Neuronal stem cell (in vitro differentiated cells): ENCODE results near the gene ZMYND11.
A peak's percentile ranks its signal among the peaks of the same experiment; 100 is the strongest.

Experiments
- DNase-seq: peaks from one replicate; pipeline ENCODE4 v3.0.0-alpha.2; 2013; ENCODE audit warnings: low spot score
- H2AFZ ChIP-seq: one replicate; pipeline ENCODE4 v1.6.1; 2013; ENCODE audit warnings: mild to moderate bottlenecking, low read length, inconsistent platforms
- H2AK5ac ChIP-seq: 2 replicates; pipeline ENCODE4 v1.6.1; 2013; ENCODE audit warnings: low read depth, mild to moderate bottlenecking, inconsistent platforms, low read length, moderate library complexity, mixed read lengths
- H2BK120ac ChIP-seq: 2 replicates; pipeline ENCODE4 v1.6.1; 2013; ENCODE audit warnings: low read depth, mild to moderate bottlenecking, inconsistent platforms, low read length, moderate library complexity, mixed read lengths
- H2BK12ac ChIP-seq: one replicate; pipeline ENCODE4 v1.6.1; 2013; ENCODE audit warnings: low read length, inconsistent platforms
- H2BK15ac ChIP-seq: 2 replicates; pipeline ENCODE4 v1.6.1; 2013; ENCODE audit warnings: mild to moderate bottlenecking, low read length, inconsistent platforms, mixed read lengths
- H2BK5ac ChIP-seq: one replicate; pipeline ENCODE4 v1.6.1; 2013; ENCODE audit warnings: inconsistent platforms, mild to moderate bottlenecking, low read length, moderate library complexity
- H3K14ac ChIP-seq: one replicate; pipeline ENCODE4 v1.6.1; 2013; ENCODE audit warnings: low read length, inconsistent platforms
- H3K18ac ChIP-seq: 2 replicates; pipeline ENCODE4 v1.6.1; 2013; ENCODE audit warnings: low read length, inconsistent platforms
- H3K23ac ChIP-seq: 2 replicates; pipeline ENCODE4 v1.6.1; 2013; ENCODE audit warnings: low read depth, mild to moderate bottlenecking, mixed read lengths, low read length, inconsistent platforms; ENCODE audit not compliant: poor library complexity
- H3K27ac ChIP-seq: replicated peaks from 3 replicates; pipeline ENCODE4 v1.5.1; 2013; ENCODE audit warnings: low read length, inconsistent platforms
- H3K27me3 ChIP-seq, 3 experiments: 2 replicates each; pipeline ENCODE4 v1.6.1; 2013; ENCODE audit warnings: low read length in 3 of 3, mild to moderate bottlenecking in 2 of 3, inconsistent platforms in 1 of 3, low read depth in 1 of 3, mixed read lengths in 1 of 3, moderate library complexity in 1 of 3; ENCODE audit not compliant: control insufficient read depth in 3 of 3, insufficient read depth in 3 of 3
- H3K36me3 ChIP-seq, 2 donors: replicated peaks in 1 of 2; 2 replicates each; pipeline ENCODE4 v1.6.1; 2013; ENCODE audit warnings: low read length in 2 of 2; ENCODE audit not compliant: control insufficient read depth in 2 of 2, insufficient read depth in 2 of 2
- H3K4ac ChIP-seq: 2 replicates; pipeline ENCODE4 v1.6.1; 2013; ENCODE audit warnings: inconsistent platforms, mild to moderate bottlenecking, low read length, moderate library complexity
- H3K4me1 ChIP-seq, 2 donors: 1 replicate in 1 of 2; 2 replicates in 1 of 2; pipeline ENCODE4 v1.6.1; 2013; ENCODE audit warnings: low read length in 2 of 2, low read depth in 1 of 2; ENCODE audit not compliant: control insufficient read depth in 2 of 2, insufficient read depth in 1 of 2
- H3K4me2 ChIP-seq: one replicate; pipeline ENCODE4 v1.6.1; 2013; ENCODE audit warnings: mild to moderate bottlenecking, low read length, inconsistent platforms; ENCODE audit not compliant: insufficient read depth, poor library complexity, severe bottlenecking
- H3K4me3 ChIP-seq, 2 donors: 2 replicates each; pipeline ENCODE4 v1.5.1; 2013; ENCODE audit warnings: low read length in 2 of 2, mild to moderate bottlenecking in 2 of 2, inconsistent platforms in 1 of 2, moderate library complexity in 1 of 2
- H3K79me1 ChIP-seq: one replicate; pipeline ENCODE4 v1.6.1; 2013; ENCODE audit warnings: low read depth, mild to moderate bottlenecking, inconsistent platforms, low read length, moderate library complexity
- H3K9ac ChIP-seq: one replicate; pipeline ENCODE4 v1.6.1; 2013; ENCODE audit warnings: mild to moderate bottlenecking, low read depth, low read length, inconsistent platforms; ENCODE audit not compliant: poor library complexity
- H3K9me3 ChIP-seq, 2 donors: replicated peaks in 1 of 2; 2 replicates each; pipeline versions ENCODE3 to v1.6.1; 2013; ENCODE audit warnings: low read length in 2 of 2, mild to moderate bottlenecking in 2 of 2, inconsistent platforms in 1 of 2, low read depth in 1 of 2, mixed read lengths in 1 of 2, moderate library complexity in 1 of 2; ENCODE audit not compliant: control insufficient read depth in 2 of 2, insufficient read depth in 1 of 2
- H4K8ac ChIP-seq: one replicate; pipeline ENCODE4 v1.6.1; 2013; ENCODE audit warnings: low read depth, mild to moderate bottlenecking, inconsistent platforms, low read length, moderate library complexity
- H4K91ac ChIP-seq: one replicate; pipeline ENCODE4 v1.6.1; 2013; ENCODE audit warnings: low read length, low read depth, mild to moderate bottlenecking, inconsistent platforms; ENCODE audit not compliant: poor library complexity
- WGBS, 2 donors: extraction: QIAGEN DNeasy Blood & Tissue Kit; methylation state at CpG; one replicate each; pipeline ENCODE4 v1.1.7; 2013; ENCODE audit warnings: missing lambda C conversion rate in 2 of 2, mixed read lengths in 1 of 2; ENCODE audit not compliant: insufficient read length in 2 of 2, insufficient replicate concordance in 1 of 2; ENCODE audit errors: extremely low coverage in 2 of 2; 5-methylcytosine and 5-hydroxymethylcytosine counted together

The ZMYND11 gene

GRCh38 chr10:136465-136762, 1.2 kb downstream of the ZMYND11 start:
- no peak overlapping the region for H4K8ac ChIP-seq
- H3K79me1 ChIP-seq, result peaks cover 10% of the 10 kb centered on the region
- H3K23ac ChIP-seq, result peak overlapping the region; percentile 5
- no peak overlapping the region for H2BK120ac ChIP-seq
- no peak overlapping the region for H3K4ac ChIP-seq
- peak overlapping the region; percentile 96 for H3K9ac ChIP-seq
- no peak overlapping the region for H4K91ac ChIP-seq
- peak overlapping the region; percentile 93 for H2AFZ ChIP-seq
- H2BK12ac ChIP-seq, result no peak overlapping the region
- H3K14ac ChIP-seq, result no peak overlapping the region
- no peaks in the 10 kb centered on the region for H3K9me3 ChIP-seq
- no peaks in the 10 kb centered on the region for H3K27me3 ChIP-seq
- no peak overlapping the region for H3K27ac ChIP-seq
- DNase-seq, result no peak
- no peak overlapping the region for H2BK5ac ChIP-seq
- peaks cover 8 to 14% of the 10 kb centered on the region in 2 donors for H3K4me1 ChIP-seq
- no CpG with 5 or more reads among the region's 10 CpGs for WGBS, 2 donors
- H2BK15ac ChIP-seq, result no peak overlapping the region
- H2AK5ac ChIP-seq, result no peak overlapping the region
- peak overlapping the region; percentile 63 for H3K18ac ChIP-seq
- peak overlapping the region; percentile 52 for H3K4me2 ChIP-seq
- H3K4me3 ChIP-seq, result peak overlapping the region; percentile 62 to 98
- H3K36me3 ChIP-seq, result no peaks in the 10 kb centered on the region

GRCh38 chr10:137031-137430, 1.8 kb downstream of the ZMYND11 start:
- Histone ChIP-seq H4K8ac (no peak overlapping the region), H3K27ac (no peak overlapping the region), H2BK15ac (no peak overlapping the region), H3K23ac (no peak overlapping the region), H3K9me3 (no peaks in the 10 kb centered on the region), H3K4me2 (no peak overlapping the region), H3K9ac (no peak overlapping the region), H2AK5ac (no peak overlapping the region), H2AFZ (no peak overlapping the region), H2BK5ac (no peak overlapping the region), H3K18ac (no peak overlapping the region), H3K14ac (no peak overlapping the region), H3K4me3 (peak overlapping the region in 1 of 2 donors; percentile 62), H3K4ac (no peak overlapping the region), H2BK12ac (no peak overlapping the region), H2BK120ac (no peak overlapping the region), H3K79me1 (peaks cover 10% of the 10 kb centered on the region), H4K91ac (no peak overlapping the region), H3K36me3 (no peaks in the 10 kb centered on the region), H3K4me1 (peaks cover 8 to 14% of the 10 kb centered on the region in 2 donors), H3K27me3 (no peaks in the 10 kb centered on the region)
- no CpG with 5 or more reads among the region's 1 CpG for WGBS, 2 donors
- no peak for DNase-seq

GRCh38 chr10:137606-138005, 2.4 kb downstream of the ZMYND11 start:
- no peak overlapping the region for H2BK12ac ChIP-seq
- peaks cover 10% of the 10 kb centered on the region for H3K79me1 ChIP-seq
- H4K91ac ChIP-seq, result no peak overlapping the region
- no peak overlapping the region for H3K27ac ChIP-seq
- no peak overlapping the region for H3K9ac ChIP-seq
- H2AFZ ChIP-seq, result no peak overlapping the region
- H3K4me1 ChIP-seq, result peaks cover 6 to 14% of the 10 kb centered on the region in 2 donors
- no peak overlapping the region for H2BK15ac ChIP-seq
- H2BK5ac ChIP-seq, result no peak overlapping the region
- H4K8ac ChIP-seq, result no peak overlapping the region
- DNase-seq, result no peak
- no peak overlapping the region for H2AK5ac ChIP-seq
- no peaks in the 10 kb centered on the region for H3K9me3 ChIP-seq
- H2BK120ac ChIP-seq, result no peak overlapping the region
- no peak overlapping the region for H3K4me3 ChIP-seq
- H3K4ac ChIP-seq, result no peak overlapping the region
- H3K23ac ChIP-seq, result no peak overlapping the region
- H3K4me2 ChIP-seq, result no peak overlapping the region
- no peaks in the 10 kb centered on the region for H3K36me3 ChIP-seq
- H3K18ac ChIP-seq, result no peak overlapping the region
- H3K14ac ChIP-seq, result no peak overlapping the region
- H3K27me3 ChIP-seq, result no peaks in the 10 kb centered on the region

- H2BK5ac ChIP-seq, result no peak overlapping the region
- H4K91ac ChIP-seq, result no peak overlapping the region
- no peak overlapping the region for H3K4me2 ChIP-seq
- H3K79me1 ChIP-seq, result peaks cover 1% of the 10 kb centered on the region
- H3K4me1 ChIP-seq, result no peaks in the 10 kb centered on the region
- no peak overlapping the region for H2BK120ac ChIP-seq
- H3K27me3 ChIP-seq, result no peaks in the 10 kb centered on the region
- no peak overlapping the region for H3K18ac ChIP-seq
- H3K14ac ChIP-seq, result no peak overlapping the region
- H2BK12ac ChIP-seq, result no peak overlapping the region
- no peak for DNase-seq
- no peak overlapping the region for H3K23ac ChIP-seq
- H3K4ac ChIP-seq, result no peak overlapping the region
- no peak overlapping the region for H2BK15ac ChIP-seq
- no peak overlapping the region for H2AK5ac ChIP-seq
- H3K36me3 ChIP-seq, result no peaks in the 10 kb centered on the region
- H3K9ac ChIP-seq, result no peak overlapping the region
- no peak overlapping the region for H3K4me3 ChIP-seq
- peaks cover 2 to 15% of the 10 kb centered on the region in 2 donors for H3K9me3 ChIP-seq
- WGBS, 2 donors, result no CpG with 5 or more reads among the region's 3 CpGs
- no peak overlapping the region for H2AFZ ChIP-seq
- no peak overlapping the region for H4K8ac ChIP-seq
- H3K27ac ChIP-seq, result no peak overlapping the region
Observed at GRCh38 chr10:142371-142770, 7.1 kb downstream of the ZMYND11 start.
